Choroid plexus epithelial cell (primary cell): Measurements from ENCODE around the gene AGPAT3.

Experiments used
- DNase-seq: peaks from one replicate; pipeline ENCODE4 v3.0.0-alpha.2; 2010; ENCODE audit warnings: low read depth
- H3K4me3 ChIP-seq: 2 replicates; pipeline ENCODE4 v1.5.1; 2011; ENCODE audit warnings: low read depth, mild to moderate bottlenecking, control low read depth, low read length, moderate library complexity
- CTCF ChIP-seq: conservative IDR thresholded peaks from 2 replicates; pipeline ENCODE4 v1.5.1; 2011; ENCODE audit warnings: low read depth, mild to moderate bottlenecking, control low read depth, inconsistent platforms, low read length, moderate library complexity

The AGPAT3 gene

DNA sequence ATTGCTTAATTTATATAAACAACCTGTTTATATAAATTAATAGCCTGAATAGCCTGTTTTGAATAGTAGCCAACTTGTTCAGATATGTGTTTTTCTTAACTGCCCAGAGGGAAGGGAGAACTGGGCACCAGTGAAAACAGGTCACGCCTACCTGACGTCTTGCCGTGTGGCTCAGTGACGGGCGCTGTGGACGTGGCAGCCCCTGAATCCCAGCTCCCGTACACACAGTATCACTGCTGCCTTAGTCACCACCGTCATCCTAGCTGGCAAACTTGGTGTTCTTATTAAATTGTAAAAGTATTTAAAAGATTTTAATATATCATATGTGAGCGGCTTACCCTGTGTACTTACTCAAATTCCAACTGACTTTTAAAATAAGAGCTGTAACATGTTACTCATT is 111.6 kb downstream of the AGPAT3 start:
- no peak overlapping the region for H3K4me3 ChIP-seq
- no peak for TF ChIP-seq CTCF
- DNase-seq = no peak

GRCh38 chr21:43978060-43978459 is 113.0 kb downstream of the AGPAT3 start:
- DNase-seq = no peak
- no peak for TF ChIP-seq CTCF
- no peak overlapping the region for H3K4me3 ChIP-seq

- H3K4me3 ChIP-seq = no peak overlapping the region
- DNase-seq = peak; percentile 14
- peak; percentile 43 for TF ChIP-seq CTCF
Measured at GRCh38 chr21:43979654-43980053, 114.6 kb downstream of the AGPAT3 start.

GRCh38 chr21:43981151-43981870 is 116.3 kb downstream of the AGPAT3 start:
- no peak for TF ChIP-seq CTCF
- no peak for DNase-seq
- H3K4me3 ChIP-seq = no peak overlapping the region

GRCh38 chr21:43981871-43982210 is 116.8 kb downstream of the AGPAT3 start:
- no peak for DNase-seq
- no peak overlapping the region for H3K4me3 ChIP-seq
- no peak for TF ChIP-seq CTCF

DNA sequence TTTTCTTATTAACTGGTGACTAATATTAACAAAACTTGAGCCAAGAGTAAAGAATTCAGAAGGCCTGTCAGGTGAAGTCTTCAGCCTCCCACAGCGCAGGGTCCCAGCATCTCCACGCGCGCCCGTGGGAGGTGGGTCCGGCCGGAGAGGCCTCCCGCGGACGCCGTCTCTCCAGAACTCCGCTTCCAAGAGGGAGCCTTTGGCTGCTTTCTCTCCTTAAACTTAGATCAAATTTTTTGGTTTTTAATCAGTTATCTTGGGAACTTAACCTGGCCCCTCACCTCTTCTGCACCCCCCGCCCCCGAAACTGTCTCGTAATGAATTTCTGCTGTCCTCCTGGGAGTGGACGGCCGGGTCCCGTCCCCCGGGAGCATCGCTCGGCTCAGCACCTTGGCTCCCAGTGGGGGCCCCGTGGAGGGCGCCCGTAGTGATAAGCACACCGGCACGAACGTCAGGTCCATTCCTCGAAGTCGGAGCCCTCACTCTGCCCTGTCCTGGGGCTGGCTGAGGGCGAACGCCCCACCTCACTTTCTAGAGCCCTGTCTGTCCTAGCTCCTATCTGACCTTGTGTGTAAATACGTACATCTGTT is 117.6 kb downstream of the AGPAT3 start:
- H3K4me3 ChIP-seq = no peak overlapping the region
- no peak for TF ChIP-seq CTCF
- DNase-seq = no peak

DNA sequence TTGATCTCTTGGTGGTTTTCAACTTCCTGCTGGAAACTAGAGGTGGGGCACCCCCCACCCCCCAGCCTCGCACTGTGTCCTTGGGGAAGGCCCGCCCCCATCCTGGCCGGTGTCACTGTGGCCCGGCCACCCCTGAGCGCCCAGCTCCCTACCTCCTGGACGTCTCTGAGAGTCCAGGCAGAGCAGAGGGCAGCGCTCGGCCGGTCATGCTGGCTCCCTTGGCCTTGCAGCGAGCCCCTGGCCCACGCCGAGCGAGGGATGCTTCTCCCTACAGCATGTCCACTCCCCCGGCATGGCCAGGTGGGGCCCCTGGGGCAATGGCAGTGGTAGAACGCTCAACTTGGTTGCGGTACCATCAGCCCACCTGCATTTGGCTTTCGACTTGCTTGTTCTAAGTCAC is 118.4 kb downstream of the AGPAT3 start:
- no peak overlapping the region for H3K4me3 ChIP-seq
- TF ChIP-seq CTCF = no peak
- no peak for DNase-seq
